Measurements from ENCODE around the gene NSUN3.

- TF ChIP-seq POLR2A (IDR thresholded peaks at IDR 0.05) (peak in 1 of 2 donors; percentile 55), CTCF (IDR thresholded peaks at IDR 0.05) (no peak)
Measured at GRCh38 chr3:94062513-94063404, at the start of gene NSUN3, which contains the start of gene DHFR2.

Measured in heart left ventricle (tissue), 13 donors.